ENCODE measurements around the gene SMAP2. TPM values are rescaled to one million over a fixed set of nuclear protein-coding genes. Genes with fewer than 3 reads are reported as not detected.
"Not testable (repeated sequence)": the region's sequence is repeated elsewhere in the genome, so short reads cannot be mapped to it uniquely, and the experiment has no call there.

The SMAP2 gene
- polyA plus RNA-seq, 1 donor: 15.1 TPM

GRCh38 chr1:40372658-40373322 is 737 bp upstream of the SMAP2 start:
- DNase-seq (ENCODE audit: low read depth): no peak

GRCh38 chr1:40377512-40377911 is 4.0 kb downstream of the SMAP2 start:
- DNase-seq (ENCODE audit: low read depth): no peak

GRCh38 chr1:40379785-40380452 is 6.4 kb downstream of the SMAP2 start:
- peak; percentile 68 for DNase-seq (ENCODE audit: low read depth)

GRCh38 chr1:40380817-40381216 is 7.3 kb downstream of the SMAP2 start:
- DNase-seq (ENCODE audit: low read depth): no peak

GRCh38 chr1:40381268-40382107 is 8.0 kb downstream of the SMAP2 start:
- DNase-seq (ENCODE audit: low read depth): no peak

GRCh38 chr1:40382108-40382460 is 8.6 kb downstream of the SMAP2 start:
- no peak for DNase-seq (ENCODE audit: low read depth)

- no peak for DNase-seq (ENCODE audit: low read depth)
Observed at GRCh38 chr1:40382601-40383000, 9.1 kb downstream of the SMAP2 start.

GRCh38 chr1:40383095-40383487 is 9.6 kb downstream of the SMAP2 start:
- DNase-seq (ENCODE audit: low read depth): no peak

- DNase-seq (ENCODE audit: low read depth): no peak
Observed at GRCh38 chr1:40383488-40384412, 10.2 kb downstream of the SMAP2 start.

DNA sequence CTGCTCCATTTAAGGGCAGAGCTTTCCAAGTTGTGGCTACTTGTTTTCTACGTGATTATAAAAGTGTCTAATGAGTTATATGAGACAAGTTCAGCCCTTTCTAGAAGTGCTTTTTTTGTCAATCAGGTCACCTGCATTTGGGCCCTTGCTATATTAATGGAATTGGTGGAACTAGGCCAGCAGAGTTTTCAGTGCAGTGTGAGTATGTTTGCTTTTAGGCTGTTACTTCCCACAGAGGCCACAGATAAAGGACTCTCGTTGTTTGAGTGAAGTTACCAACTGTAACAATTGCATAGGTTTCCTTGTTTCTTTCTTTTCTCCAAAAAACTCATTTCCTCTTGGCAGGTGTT is 10.9 kb downstream of the SMAP2 start:
- DNase-seq (ENCODE audit: low read depth): no peak

DNA sequence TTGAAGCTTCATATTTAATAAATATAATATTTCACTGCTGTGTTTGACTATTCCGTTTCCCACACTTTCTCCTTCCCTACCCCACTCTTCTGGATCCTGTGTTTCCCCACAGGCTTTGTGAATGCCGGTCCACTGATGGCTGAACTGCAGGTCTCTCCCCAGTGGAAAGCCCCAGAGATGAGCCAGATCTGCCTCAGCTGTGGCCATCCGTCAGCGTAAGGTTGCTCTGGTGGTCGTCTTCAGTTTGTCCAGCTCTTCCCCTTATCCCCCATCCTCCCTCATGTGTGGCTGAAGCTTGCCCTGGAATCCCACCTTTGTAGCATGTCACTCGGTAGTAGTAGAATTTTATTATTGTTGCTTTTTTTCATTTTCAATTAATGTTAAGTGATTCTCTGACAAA is 11.4 kb downstream of the SMAP2 start:
- no peak for DNase-seq (ENCODE audit: low read depth)

DNA sequence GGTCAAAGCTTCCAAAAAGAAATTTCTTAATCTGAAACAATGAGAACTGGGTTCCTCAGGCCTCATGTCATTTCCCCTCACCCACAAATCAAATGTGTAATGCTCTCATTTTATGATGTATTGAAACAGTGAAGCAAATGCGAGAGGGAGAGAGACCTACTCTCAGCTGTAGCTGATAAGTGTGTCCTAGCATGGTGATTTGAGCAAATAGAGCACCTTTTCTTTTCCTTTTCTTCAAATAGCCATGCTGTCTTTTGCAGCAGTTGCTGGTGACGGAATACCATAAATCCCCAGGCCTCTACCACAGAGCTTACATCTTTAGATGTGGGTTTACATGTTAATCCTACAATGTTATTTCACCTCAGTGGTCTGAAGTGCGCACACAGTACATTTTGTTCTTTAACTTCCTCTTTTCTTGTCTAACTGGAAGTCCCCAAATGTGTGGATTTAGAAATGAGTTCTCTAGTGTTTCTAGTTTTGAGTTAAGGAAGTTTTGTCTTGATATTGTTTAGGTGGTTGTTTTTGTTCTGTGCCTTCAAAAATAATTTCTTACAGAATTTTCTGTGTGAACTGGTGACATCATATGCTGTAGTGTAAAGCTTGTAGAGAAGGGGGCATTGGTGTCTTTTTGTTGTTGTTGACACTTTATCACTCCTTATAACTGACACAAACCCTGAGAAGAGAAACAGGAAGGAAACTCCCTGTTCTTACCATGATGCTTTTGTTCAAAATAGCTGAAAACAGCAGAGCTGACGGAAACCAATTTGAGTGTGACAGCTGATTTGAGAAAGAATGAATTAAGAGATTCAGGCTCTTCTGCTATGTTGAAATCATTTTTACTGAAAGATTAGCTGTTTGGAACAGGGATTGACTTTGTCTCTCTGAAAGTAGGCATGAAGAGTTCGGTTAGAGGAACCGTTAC is 12.2 kb downstream of the SMAP2 start:
- no peak for DNase-seq (ENCODE audit: low read depth)

DNA sequence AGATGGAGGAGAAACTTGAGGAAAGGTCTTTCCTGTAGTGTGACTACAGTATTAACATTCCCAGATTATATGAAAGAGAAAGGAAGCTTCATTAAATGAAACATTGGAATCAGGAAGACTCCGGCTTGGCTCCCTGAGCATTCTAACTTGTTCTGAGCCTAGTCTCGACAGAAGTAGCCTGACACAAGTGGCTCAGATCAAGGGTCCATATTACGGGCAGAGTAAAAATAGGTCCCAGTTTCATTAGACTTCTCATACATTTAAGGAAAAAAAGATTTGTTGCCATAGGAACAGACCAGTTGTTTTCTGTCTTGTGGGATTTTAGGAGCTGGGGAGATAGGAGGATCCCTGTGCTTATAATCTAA is 12.8 kb downstream of the SMAP2 start:
- DNase-seq (ENCODE audit: low read depth): no peak

- no peak for DNase-seq (ENCODE audit: low read depth)
Observed at GRCh38 chr1:40386796-40387195, 13.3 kb downstream of the SMAP2 start.

- not testable (repeated sequence) for DNase-seq (ENCODE audit: low read depth)
Observed at GRCh38 chr1:40387381-40388306, 14.1 kb downstream of the SMAP2 start.

DNA sequence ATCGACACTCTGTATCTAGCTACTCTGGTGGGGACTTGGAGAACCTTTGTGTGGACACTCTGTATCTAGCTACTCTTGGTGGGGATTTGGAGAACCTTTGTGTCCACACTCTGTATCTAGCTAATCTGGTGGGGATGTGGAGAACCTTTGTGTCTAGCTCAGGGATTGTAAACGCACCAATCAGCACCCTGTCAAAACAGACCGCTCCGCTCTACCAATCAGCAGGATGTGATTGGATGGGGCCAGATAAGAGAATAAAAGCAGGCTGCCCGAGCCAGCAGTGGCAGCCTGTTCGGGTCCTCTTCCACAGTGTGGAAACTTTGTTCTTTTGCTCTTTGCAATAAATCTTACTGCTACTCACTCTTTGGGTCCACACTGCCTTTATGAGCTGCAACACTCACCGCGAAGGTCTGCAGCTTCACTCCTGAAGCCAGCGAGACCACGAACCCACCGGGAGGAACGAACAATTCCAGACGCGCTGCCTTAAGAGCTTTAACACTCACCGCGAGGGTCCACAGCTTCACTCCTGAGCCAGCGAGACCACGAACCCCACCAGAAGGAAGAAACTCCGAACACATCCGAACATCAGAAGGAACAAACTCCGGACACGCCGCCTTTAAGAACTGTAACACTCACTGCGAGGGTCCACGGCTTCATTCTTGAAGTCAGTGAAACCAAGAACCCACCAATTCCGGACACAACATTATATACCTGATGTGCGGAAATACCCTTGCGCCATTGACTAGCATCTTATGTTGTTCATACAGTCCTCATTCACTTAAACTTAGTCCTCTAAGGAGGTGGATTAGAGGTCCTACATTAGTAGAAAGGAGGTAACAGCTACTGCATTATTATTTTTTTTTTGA is 15.2 kb downstream of the SMAP2 start:
- DNase-seq (ENCODE audit: low read depth): not testable (repeated sequence)

DNA sequence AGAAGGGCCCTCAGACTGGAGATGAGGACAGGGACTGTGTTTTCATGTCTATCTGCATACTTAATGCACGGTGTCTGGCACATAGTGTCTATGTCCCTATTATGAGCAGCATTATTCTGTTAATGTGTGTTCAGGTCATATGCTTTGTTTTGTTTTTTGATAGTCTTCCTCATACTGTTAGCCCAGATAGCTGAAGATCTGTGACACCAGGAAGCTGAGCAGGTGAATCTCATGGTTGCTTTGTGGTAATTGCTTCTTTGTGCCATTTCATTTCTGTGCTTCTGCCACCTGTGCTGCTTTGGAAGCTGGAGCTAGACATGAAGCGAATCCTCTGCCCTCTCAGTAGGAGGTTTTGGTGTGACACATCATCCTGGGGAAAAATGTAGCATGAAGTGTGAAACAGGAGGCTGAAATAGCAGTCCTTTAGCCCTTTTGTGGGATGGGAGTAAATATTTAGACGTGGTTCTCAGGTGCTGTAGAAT is 15.8 kb downstream of the SMAP2 start:
- no peak for DNase-seq (ENCODE audit: low read depth)

- no peak for DNase-seq (ENCODE audit: low read depth)
Observed at GRCh38 chr1:40389871-40390560, 16.5 kb downstream of the SMAP2 start.
